ENCODE results near the gene PITPNM3.

Gene PITPNM3

DNA sequence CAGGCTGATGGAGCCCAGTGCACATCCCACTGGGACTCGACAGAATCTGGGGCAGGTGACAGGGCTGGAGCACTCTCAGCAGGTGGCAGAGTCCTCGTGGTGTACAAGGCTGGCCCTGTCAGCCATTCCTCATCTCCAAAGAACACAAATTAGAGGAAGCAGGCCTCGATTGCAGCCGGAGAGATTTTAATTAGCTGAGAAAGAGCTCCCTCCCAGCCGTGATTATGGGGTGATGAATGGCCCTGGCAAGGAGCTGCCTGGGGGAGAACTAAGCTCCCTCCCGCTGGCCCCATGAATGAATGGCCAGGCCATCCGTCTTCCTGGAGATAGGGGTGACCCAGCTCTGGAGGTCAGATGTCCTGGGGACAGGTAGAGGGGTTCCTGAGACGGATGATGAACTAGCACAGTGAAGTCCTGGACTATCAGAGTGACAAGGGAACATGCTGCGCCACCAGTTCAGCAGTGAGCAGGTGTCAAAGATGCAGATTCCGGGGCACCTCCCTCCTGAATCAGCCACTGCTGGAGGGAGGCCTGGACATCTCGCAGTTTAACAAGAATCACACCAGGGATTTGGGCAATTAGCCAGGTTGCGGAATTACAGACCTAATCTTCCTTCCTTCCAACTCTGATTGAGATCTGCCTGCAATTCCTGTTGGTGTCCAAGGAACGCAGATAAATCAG is 76.6 kb downstream of the PITPNM3 start:
- DNase-seq (ENCODE audit: low read depth, low spot score), result peak; percentile 16

DNA sequence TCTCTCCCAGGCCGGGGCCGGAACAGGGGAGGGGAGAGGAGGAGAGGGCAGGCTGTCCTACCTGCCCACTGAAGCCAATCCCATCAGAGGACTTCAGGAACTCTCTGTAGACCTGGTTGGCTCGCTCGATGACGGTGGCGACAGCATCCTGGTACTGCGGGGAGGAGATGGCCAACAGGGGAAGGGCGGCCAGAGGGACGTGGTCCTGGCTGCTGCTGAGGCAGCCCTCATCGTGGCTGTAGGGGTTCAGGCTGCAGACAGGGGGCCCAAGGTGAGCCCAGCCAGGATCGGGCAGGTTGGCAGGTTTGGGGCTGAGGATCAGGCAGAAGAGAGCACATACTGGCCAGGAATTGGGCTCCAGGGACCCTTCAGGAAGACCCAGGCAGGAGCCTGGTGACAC is 77.9 kb downstream of the PITPNM3 start:
- no peak for DNase-seq (ENCODE audit: low read depth, low spot score)

DNA sequence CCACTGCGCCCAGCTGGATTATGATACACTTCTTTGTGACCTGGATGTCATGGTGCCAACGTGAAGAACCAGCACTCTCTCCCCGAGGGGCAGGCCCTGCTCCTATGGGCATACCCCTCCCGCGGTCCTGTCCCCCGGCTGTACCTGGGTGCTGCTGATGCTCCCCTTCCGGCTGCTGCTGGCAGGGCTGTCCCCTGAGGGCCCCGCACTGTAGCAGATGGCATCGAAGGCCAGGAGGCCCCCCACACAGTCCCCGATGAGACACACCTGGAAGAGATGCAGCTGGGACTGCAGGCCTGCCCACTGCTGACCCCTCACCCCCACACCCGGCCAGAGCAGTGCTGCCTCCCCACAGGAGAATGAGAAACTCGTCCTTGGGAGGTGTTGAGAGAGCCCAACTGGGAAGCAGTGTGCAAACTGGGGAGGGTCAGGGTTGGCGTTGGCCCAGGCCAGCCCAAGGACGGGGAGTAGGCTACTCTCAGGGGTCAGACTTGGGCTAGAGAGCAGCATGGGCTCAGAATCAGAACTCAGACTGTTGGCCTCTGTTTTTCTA is 78.4 kb downstream of the PITPNM3 start:
- DNase-seq (ENCODE audit: low read depth, low spot score), result no peak

DNA sequence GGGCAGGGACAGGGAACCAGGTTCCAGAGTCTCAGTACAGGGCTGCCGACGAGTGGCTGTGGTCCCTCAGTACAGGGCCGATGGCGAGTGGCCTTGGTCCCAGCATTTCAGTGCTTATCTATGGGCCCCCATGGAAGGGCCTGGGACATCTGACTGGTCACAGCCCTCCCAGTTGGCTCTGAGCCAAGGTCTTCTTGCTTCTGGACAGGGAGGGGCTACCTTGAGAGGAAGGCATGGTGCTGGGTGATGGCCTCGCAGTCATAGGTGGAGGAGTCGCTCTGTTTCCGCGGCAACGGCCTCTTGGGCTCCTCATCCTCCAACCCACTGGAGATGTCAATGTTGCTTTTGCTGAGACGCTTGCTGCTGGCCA is 79.6 kb downstream of the PITPNM3 start:
- DNase-seq (ENCODE audit: low read depth, low spot score), result no peak

DNA sequence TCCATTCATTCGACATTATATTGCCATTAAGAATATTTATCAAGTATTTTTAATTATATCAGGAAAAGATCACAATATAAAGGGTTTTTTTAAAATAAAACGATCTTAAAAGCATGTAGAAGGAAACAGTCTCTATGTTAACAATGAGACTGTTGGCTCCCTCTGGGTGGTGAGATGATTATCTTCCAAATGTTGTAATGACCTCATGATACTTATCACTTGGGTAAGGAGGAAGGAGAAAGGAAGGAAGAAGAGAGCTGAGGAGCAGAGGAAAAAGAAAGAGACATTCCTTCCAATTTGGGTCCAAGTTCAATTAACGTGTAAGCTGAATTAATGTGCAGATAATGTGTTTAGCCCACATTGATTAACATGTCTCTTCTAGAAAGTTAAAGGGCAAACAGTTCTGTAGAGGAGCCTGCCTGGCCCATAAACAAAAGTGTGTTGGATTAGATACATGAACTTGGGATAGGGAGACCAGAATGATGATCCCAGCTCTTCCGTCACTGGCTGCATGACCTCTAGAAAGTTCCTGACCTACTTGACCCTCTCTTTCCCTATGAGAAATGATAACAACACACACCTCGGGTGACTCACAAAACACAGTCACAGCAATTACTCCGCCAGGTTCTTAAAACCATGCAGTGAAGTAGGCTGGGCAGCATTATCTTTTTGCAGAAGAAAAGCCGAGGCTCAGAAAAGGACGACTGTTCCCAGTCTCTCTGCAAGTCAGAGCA is 80.1 kb downstream of the PITPNM3 start:
- no peak for DNase-seq (ENCODE audit: low read depth, low spot score)

DNA sequence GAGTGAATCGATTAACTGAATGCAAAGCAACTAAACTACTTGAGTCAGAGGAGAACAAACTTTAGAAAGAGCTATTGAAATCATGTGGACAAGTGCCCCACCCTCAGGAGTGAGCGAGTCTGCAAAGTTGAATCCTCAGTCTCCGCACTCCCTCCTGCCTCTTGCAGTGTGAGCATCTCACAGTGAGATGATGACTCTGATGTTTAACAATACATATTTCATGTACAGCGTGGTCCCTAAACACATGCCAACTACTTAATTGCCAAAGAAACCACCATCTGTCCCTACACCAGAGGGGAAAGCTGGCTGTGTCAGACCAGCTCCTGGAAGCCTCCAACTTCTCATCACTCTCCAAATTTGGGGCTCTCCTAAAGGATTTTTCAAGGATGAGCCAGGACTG is 80.9 kb downstream of the PITPNM3 start:
- DNase-seq (ENCODE audit: low read depth, low spot score), result no peak

DNA sequence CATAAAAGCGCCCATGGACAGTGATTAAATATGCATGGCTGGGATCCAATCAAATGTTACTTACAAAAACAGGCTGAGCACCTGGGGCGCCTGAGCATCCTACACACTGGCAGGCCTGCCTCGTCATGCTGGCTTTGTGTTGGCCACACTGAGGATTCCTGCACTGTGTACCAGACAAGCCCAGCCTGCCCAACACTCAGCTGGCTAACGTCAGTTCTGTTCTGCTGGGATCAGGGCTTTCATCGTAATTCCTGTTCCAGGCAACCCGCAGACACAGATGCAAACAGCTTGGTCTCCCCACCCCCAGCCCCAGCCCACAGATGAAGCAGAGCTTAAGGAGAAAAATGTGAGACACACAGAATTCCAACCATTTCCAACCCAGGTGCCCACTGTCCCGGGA is 81.4 kb downstream of the PITPNM3 start:
- peak; percentile 25 for DNase-seq (ENCODE audit: low read depth, low spot score)

DNA sequence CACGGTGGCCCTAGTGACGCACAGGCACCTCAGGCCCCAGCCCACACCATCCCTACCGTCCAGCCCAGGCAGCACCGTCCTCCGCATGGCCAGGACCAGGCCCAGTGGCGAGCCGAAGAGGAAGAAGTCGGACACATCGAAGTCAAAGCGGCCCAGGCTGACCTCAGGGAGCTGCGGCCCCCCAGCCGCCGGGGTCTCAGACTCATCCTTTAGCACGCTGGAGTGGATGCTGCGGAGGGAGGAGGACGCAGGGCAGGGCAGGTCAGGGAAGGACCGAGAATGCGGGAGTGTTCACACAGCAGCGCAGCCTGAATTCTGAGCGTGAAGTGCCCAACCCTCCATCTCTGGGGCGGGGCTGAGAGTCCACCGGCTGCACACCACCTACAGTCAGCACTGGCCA is 82.0 kb downstream of the PITPNM3 start:
- no peak for DNase-seq (ENCODE audit: low read depth, low spot score)

DNA sequence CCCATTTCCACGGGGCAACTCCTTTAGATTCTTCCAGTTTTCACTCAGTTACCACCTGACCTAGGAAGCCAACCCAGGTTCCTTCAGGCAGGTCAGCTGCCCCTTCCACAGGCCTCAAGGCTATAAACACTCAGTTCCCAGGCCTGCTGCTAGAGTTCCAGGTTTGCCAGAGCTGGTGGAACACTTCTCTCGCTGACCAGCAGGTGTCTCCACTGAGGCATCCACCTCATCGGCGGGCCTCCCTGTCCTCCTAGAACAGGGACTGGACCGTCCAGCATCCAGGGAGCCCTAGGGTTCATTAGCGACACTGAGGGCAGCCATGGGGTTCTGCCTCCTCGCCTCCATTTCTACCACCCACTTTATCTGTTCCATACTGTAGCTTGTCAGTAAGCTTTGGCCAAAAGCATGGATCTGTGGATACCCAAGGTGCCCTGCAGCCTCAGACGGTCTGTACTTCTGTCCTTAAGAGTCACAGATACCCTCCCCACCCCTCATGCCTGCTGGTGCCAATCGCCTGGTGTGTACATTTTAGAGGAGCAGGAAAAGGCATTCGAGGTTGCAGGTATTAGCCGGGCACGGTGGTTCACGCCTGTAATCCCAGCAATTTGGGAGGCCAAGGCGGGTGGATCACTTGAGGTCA is 83.1 kb downstream of the PITPNM3 start:
- peak; percentile 88 for DNase-seq (ENCODE audit: low read depth, low spot score)

DNA sequence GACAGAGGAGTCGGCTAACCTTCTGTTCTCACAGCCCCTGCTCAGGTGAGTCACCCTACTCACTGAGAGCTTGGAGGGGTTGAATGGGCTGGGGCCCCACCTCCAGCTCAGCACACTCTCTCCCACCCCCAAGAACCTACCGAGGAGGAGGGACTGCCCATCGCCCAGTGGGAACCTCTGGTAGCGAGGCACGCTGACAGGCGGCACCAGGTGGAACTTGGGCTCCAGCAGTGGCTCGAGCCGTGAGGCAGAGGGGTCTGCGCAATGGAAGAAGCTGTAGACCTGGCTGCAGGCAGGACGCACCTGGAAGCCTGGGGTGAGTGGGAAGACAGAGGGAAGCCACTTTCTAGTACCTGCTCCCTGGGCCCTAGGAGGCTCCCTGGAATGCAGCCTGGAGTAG is 83.8 kb downstream of the PITPNM3 start:
- no peak for DNase-seq (ENCODE audit: low read depth, low spot score)

DNA sequence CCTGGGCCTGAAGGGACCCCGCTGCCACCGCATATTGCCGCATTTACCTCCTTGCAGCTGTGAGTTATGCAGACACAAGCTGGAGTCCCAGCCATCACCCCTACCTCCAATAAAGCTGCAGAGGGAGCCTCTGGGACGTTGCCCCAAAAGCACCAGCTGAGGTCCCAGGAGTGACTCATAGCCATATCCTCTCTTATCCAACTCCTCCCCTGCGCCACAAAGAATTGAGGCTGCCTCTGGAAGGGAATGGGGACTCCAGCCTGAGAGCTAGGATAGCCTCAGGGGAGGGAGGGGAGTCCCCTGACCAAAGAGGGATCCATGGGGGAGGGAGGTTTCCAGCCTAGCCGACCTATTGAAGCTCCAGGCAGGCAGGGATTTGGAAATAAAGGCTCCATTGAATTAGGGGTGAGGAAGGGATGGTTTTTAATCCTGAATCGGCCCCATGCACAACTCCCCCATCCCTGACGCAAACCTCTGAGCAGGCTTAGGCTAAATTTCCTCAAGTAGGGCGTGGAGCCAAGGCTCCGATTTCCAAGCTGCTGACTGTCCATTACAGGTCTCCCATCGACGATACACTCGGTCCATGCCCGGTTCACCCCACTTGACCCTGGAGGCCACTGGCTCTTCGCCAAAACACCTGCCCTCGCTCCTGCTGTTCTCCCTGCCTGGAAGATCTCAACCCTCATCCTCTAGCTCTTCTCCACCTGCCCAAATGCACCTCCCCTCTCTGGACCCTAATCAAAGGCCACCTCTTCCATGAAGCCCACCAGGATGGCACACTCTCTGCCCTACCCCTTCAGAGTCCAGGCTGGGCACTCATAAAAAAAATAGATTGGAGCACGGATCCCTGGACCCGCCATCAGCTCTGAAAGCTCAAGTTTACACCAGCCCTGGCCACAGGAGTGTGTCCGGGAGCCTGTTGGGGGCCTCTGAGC is 84.6 kb downstream of the PITPNM3 start:
- peak; percentile 73 for DNase-seq (ENCODE audit: low read depth, low spot score)

DNA sequence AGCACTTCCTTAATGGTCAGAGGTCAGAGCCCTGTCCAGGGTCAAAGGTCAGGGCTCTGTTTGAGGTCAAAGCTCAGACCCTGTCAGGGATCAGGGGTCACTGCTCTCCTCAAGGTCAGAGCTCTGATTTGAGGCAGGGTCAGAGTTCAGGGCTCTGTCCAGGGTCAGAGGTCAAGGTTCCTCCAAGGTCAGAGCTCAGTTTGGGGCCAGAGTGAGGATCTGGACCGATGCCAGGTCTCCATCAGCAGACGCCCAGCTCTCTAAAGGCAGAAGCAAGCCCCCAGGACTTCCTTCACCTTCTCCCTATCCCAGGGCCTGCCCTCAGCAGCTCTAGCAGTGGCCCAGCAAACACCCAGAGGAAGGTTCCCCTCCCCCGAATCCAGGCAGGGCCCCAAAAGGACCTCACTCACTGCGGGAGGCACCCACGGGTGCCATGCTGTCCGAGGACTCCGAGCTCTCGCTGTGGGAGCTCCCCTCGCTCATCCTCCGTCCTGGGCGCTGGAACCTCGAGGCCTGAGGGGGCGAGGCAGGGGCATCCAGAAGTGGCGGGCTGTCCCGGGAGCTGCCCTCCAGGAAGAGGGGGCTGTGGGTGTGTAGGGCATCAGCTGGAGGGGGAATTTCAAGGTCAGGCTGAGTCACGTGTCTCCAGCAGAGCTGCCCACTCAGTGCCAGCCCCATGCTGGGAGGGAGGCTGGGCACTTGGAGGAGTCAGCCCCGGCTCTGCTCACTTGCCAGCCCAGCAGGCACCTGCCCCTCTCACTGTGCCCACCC is 85.4 kb downstream of the PITPNM3 start:
- peak; percentile 20 for DNase-seq (ENCODE audit: low read depth, low spot score)

DNA sequence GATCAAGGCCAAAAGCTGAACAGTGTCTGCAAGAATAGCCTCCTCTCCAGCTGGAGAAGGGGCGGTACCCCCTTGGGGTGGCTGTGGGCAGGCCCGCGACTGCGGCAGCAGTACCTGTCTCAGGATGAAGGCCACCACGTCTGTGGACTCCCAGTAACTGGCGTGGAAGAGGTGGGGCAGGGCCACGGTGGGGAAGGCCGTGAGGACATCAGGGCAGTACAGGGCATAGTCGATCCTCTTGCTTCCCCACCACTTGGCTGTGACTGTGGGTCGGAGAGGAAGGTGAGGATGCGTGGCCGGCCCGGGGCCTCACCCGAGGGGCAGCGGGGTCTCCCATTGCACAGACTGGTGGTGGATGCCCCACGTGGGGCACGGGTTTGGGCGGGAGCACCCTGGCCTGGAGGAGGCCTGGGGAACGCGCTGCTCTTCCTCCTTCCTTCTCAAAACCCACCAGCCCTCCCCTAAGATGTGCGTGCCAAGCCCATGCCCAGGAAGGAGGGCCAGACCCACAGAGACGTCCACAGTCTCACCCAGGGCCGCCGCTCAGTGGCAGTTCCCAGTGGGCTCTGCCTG is 86.1 kb downstream of the PITPNM3 start:
- no peak for DNase-seq (ENCODE audit: low read depth, low spot score)

DNA sequence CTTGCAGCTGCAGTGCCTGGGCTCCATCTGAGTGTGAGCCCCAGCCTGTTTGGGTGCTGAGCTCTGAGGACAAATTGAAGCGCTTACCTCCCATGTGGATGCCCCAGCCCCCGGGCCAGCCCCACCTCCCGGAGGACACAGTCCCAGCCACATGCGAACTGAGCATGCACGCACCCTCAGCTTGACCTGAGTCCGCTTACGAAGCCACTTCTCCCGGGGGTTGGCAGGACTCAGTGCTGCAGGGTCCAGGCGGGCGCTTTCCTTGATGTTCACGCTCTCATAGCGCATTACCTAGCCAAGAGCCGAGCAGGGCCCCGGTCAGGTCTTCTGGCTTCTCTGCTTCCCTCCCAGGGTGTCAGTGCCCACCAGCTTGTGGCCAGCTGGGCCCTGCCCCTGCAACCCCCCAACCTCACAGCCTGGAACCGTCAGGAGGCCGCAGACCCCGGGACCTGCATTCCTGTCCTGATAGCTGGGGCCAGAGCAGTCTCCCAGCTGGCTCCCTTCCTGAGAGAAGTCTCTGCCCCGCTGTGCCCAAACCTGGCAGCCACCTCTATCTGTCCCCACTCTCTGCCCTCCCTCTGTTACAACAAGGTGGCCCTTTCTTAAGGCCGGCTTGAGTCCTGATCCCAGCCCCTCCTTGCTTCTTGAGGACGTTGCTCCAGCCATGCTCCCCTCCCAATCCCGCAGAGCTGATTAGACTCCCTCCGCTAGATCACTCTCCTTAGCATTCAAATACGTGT is 88.1 kb downstream of the PITPNM3 start:
- no peak for DNase-seq (ENCODE audit: low read depth, low spot score)

DNA sequence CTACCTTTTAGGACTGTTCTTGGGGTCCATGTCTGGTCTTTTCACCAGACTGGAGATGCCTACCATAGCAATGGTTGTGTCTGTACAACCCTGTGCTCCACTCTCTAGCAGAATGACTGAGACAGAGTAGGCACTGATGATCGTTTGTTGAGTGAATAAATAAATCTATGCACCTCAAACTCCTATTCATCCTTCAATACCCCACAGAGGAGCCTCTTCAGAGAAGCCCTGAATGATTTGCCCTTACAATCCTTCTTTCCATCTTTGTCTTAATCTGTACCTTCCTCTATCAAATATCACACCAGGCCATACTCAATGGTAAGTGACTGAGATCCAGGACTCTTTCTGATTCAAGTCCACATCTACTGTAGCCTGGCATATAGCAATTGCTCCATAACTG is 88.8 kb downstream of the PITPNM3 start:
- no peak for DNase-seq (ENCODE audit: low read depth, low spot score)

DNA sequence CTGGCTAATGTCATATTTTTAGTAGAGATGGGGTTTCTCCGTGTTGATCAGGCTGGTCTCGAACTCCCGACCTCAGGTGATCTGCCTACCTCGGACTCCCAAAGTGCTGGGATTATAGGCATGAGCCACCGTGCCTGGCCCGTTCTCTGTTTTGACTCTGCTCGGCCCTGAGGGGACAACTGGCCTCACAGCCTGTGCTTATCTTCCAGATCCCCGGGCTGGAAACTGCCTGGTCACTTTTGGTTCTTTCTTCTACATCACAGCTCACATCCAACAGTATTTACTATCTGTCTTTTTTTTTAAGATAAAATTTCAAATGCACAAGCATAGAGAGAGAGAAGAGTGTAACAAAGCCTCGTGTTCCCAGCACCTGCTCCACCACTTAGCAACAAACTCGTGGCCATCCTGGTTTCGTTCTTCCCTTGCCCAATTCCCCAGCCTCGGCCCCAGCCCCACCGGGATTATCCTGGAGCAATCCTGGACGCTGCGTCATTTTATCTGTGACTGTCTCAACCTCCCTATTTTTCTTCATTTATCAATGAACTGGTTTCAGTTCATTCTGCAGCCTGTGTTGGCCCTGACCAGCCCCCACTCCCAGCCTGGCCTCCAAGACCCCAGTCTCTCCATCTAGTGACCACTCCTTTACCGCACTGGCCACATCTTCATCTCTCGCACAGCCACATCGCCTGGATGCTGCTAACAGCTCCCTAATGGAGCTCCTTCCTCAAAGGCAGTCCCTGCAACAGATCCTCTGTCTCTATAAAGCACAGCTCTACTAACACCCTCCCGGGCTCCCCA is 91.0 kb downstream of the PITPNM3 start:
- DNase-seq (ENCODE audit: low read depth, low spot score), result no peak

DNA sequence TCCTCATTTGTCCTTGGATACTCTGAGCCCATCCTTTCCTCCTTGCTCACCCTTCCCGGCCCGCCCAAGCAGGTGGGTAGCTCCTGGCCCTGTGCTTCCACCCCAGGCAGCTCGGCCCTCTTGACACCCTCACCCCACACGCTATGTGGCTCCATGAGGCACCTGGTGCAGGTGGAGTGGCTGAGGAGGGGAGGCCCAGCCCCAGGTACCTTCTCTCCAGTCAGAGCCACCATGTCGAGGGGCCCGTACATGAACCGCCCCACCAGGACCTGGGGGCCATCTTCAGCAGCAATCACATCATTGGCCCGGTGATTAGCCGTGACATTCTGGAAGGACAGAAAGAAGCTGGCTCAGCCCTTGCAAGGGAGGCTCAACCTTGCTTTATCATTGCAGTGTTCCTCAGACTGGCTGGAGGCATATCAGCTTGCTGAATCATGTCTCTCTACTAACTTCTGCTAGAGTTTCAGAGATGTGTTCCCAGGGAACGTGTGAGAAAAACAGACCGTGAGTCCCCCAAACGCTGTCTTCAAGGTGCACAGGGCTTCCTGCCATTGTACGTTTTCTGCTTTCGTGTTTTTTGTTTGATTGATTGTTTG is 91.8 kb downstream of the PITPNM3 start:
- DNase-seq (ENCODE audit: low read depth, low spot score), result no peak

DNA sequence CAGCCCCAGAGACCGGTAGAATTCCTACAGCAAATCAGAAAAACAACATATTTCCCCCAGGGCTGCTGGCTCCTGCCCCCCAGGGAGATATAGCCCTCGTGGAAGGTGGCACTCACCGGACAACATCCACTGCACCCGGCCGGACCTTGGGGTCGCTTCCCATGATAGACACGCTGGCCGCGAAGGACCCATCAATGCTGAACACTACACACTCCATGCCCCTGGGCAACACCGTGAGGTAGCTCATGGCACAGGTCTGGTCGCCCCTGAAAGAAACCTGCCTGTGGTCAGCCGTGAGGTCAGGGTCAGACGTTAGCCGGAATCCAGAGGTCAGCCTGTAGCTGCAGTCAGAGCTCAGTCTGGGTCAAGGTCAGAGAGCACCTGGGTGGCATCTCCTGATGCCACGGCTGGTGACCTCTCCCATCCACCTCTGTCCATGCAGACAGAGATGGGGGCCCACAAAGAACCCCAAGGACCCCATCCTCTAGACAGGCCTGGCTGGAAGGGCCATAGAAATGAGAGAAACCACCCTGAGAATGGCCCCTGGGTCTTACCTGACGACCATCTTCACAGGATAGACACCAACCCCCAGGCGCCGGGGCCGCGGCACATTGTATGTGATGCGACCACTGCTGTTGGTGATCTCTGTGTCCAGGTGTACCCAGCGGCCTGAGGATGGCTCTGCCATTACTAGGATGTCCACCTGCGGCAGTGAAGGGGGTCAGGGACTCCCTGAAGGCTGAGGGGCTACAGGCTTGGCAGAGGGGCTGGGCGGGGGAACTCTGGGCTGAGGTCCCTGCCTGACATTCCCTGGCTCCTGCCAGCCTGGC is 92.5 kb downstream of the PITPNM3 start:
- DNase-seq (ENCODE audit: low read depth, low spot score), result no peak

All from astrocyte of the hippocampus (primary cell).